NCI-H1694 treated with DMSO at 0.1 percent for 48 hours (cell line): ENCODE data around the gene GJD4.

ENCODE experiments used
- DNase-seq: peaks from one replicate; lab custom pipeline; 2025; lab: John Stamatoyannopoulos, UW

GJD4 gene

GRCh38 chr10:35579116-35579515, 26.0 kb upstream of the GJD4 start:
- DNase-seq, result peak; percentile 21

GRCh38 chr10:35579726-35580422, 25.3 kb upstream of the GJD4 start:
- DNase-seq, result peak; percentile 21

- DNase-seq, result no peak
Measured at GRCh38 chr10:35580423-35580770, 24.7 kb upstream of the GJD4 start.

- no peak for DNase-seq
Measured at GRCh38 chr10:35581655-35582054, 23.5 kb upstream of the GJD4 start.

- DNase-seq, result no peak
Measured at GRCh38 chr10:35584946-35585345, 20.2 kb upstream of the GJD4 start.

- no peak for DNase-seq
Measured at GRCh38 chr10:35585356-35585755, 19.8 kb upstream of the GJD4 start.

GRCh38 chr10:35585903-35586535, 19.1 kb upstream of the GJD4 start:
- no peak for DNase-seq

- peak; percentile 12 for DNase-seq
Measured at GRCh38 chr10:35588836-35589235, 16.3 kb upstream of the GJD4 start.

- DNase-seq, result no peak
Measured at GRCh38 chr10:35592441-35592840, 12.7 kb upstream of the GJD4 start.

GRCh38 chr10:35594115-35595079, 10.7 kb upstream of the GJD4 start:
- no peak for DNase-seq

GRCh38 chr10:35595106-35595505, 10.0 kb upstream of the GJD4 start:
- DNase-seq, result no peak

- no peak for DNase-seq
Measured at GRCh38 chr10:35598379-35598778, 6.8 kb upstream of the GJD4 start.

GRCh38 chr10:35600193-35600592, 4.9 kb upstream of the GJD4 start:
- DNase-seq, result no peak

GRCh38 chr10:35606430-35606829, 1.3 kb downstream of the GJD4 start:
- DNase-seq, result no peak

- DNase-seq, result no peak
Measured at GRCh38 chr10:35607475-35608327, 2.6 kb downstream of the GJD4 start.

GRCh38 chr10:35608328-35608672, 3.2 kb downstream of the GJD4 start:
- no peak for DNase-seq

GRCh38 chr10:35611750-35612149, 6.6 kb downstream of the GJD4 start:
- no peak for DNase-seq

GRCh38 chr10:35612385-35613106, 7.4 kb downstream of the GJD4 start:
- DNase-seq, result no peak

GRCh38 chr10:35613107-35613440, 7.9 kb downstream of the GJD4 start:
- DNase-seq, result no peak

GRCh38 chr10:35613597-35614226, 8.6 kb downstream of the GJD4 start:
- DNase-seq, result no peak

GRCh38 chr10:35614312-35614711, 9.2 kb downstream of the GJD4 start:
- DNase-seq, result no peak
